ENCODE results near the gene FAM210B. TPM values are rescaled to one million over a fixed set of nuclear protein-coding genes. Genes with fewer than 3 reads are reported as not detected.
"Not testable (repeated sequence)": the region's sequence is repeated elsewhere in the genome, so short reads cannot be mapped to it uniquely, and the experiment has no call there.

The FAM210B gene
- total RNA-seq, 4 donors from 2014 or later: 14.0 to 21.4 (median 16.8) TPM

GRCh38 chr20:56392881-56393482, 34.2 kb downstream of the FAM210B start:
- H3K27me3 ChIP-seq: no peaks in the 10 kb centered on the region
- TF ChIP-seq CTCF (IDR thresholded peaks at IDR 0.05): no peak
- no peak for TF ChIP-seq POLR2A (IDR thresholded peaks at IDR 0.05)
- peak overlapping the region; percentile 83 to 89 (median 84) for H3K27ac ChIP-seq
- peak overlapping the region; percentile 63 to 79 (median 76) for H3K4me3 ChIP-seq
- DNase-seq: no peak
- H3K9me3 ChIP-seq: no peaks in the 10 kb centered on the region
- H3K4me1 ChIP-seq: peaks cover 5 to 23% (median 12%) of the 10 kb centered on the region in 4 donors
- peaks cover 0 to 29% (median 0%) of the 10 kb centered on the region in 3 donors for H3K36me3 ChIP-seq

DNA sequence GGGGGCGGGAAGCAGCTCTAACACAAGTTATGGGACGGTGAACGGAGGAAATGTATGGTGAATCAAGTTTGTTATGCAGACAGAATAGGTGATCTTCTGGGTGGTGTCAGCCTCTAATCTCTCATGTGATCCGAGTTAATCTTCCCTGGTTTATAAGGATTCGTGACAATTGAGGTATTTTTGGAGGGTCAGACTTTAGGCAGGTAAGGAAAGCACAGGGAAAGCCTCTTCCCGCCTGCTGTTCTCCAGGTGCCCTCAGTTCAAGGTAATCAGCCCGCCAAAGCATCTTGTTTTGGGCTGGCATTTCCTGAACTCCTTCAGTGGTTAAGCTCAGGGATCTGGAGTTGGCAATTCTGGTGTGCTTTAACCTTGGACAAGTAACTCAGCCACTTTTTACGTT, 34.9 kb downstream of the FAM210B start:
- H3K27ac ChIP-seq: no peak overlapping the region
- peaks cover 0 to 33% (median 0%) of the 10 kb centered on the region in 3 donors for H3K36me3 ChIP-seq
- H3K4me1 ChIP-seq: peaks cover 5 to 23% (median 12%) of the 10 kb centered on the region in 4 donors
- no peak for TF ChIP-seq POLR2A (IDR thresholded peaks at IDR 0.05)
- TF ChIP-seq CTCF (IDR thresholded peaks at IDR 0.05): no peak
- no peaks in the 10 kb centered on the region for H3K9me3 ChIP-seq
- no peak for DNase-seq
- H3K27me3 ChIP-seq: no peaks in the 10 kb centered on the region
- H3K4me3 ChIP-seq: peak overlapping the region in 2 of 4 donors; percentile 63 to 76

DNA sequence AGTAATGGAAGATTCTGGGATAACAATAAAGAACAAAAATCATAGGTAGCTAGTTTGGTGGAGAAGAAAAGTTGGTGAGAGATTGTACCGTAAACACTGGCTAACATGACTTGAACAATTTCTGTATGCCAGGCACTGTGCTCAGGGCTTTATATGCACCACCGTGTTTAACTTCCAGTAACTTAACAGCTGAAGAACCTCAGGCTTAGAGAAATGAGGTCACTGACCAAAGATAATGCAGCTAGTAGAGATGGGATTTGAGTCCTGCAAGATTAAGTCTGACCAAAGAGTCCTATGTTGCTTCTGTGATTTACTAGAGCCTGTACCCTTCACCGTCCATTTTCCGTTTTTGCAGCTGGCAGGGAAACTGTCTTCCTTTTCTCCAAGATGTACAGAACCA, 36.4 kb downstream of the FAM210B start:
- peaks cover 0 to 47% (median 0%) of the 10 kb centered on the region in 3 donors for H3K36me3 ChIP-seq
- peaks cover 5 to 23% (median 12%) of the 10 kb centered on the region in 4 donors for H3K4me1 ChIP-seq
- H3K27me3 ChIP-seq: no peaks in the 10 kb centered on the region
- no peak overlapping the region for H3K27ac ChIP-seq
- H3K9me3 ChIP-seq: no peaks in the 10 kb centered on the region
- no peak for DNase-seq
- no peak overlapping the region for H3K4me3 ChIP-seq
- TF ChIP-seq POLR2A (IDR thresholded peaks at IDR 0.05): no peak
- no peak for TF ChIP-seq CTCF (IDR thresholded peaks at IDR 0.05)

DNA sequence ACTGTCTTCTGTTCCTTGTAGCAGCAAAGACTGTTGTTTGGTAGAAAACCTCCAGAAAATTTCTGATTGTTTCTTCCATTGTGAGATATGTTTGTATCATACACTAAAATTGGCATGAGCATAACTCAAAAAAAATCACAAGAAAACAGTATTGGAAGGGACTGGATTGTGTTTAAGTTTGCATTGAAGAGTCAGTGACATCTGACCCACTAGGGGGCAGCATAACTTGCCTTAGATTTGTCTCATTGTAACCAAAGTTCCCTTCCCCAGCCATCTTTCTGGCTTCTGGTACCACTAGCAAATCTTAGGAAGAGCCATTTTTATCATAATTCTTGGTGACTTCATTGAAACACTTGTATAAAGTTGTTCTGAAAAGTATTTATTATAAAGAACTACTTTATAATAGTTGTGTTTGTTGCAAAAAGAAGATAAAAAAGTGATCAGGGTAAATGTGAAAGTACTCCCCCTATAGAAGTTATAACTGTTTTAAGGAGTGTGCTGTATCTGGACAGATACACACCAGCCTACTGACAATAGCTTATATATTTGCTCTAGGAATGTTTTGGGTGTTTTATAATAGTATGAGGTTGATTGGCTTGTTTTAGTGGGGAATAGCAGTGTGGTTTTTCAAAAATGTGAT, 41.3 kb downstream of the FAM210B start:
- no peak for TF ChIP-seq POLR2A (IDR thresholded peaks at IDR 0.05)
- peak; percentile 65 to 86 (median 74) for TF ChIP-seq CTCF (IDR thresholded peaks at IDR 0.05)
- H3K27ac ChIP-seq: no peak overlapping the region
- no peaks in the 10 kb centered on the region for H3K9me3 ChIP-seq
- no peak overlapping the region for H3K4me3 ChIP-seq
- peaks cover 0 to 83% (median 2%) of the 10 kb centered on the region in 3 donors for H3K36me3 ChIP-seq
- H3K4me1 ChIP-seq: no peaks in the 10 kb centered on the region
- DNase-seq: peak in 2 of 3 donors; percentile 51 to 79
- no peaks in the 10 kb centered on the region for H3K27me3 ChIP-seq

GRCh38 chr20:56403465-56403864, 44.7 kb downstream of the FAM210B start:
- Histone ChIP-seq H3K36me3 (peaks cover 0 to 79% (median 2%) of the 10 kb centered on the region in 3 donors), H3K27me3 (no peaks in the 10 kb centered on the region), H3K4me3 (no peak overlapping the region), H3K9me3 (no peaks in the 10 kb centered on the region), H3K27ac (no peak overlapping the region), H3K4me1 (no peaks in the 10 kb centered on the region)
- DNase-seq: no peak
- no peak for TF ChIP-seq CTCF (IDR thresholded peaks at IDR 0.05)
- TF ChIP-seq POLR2A (IDR thresholded peaks at IDR 0.05): no peak

GRCh38 chr20:56405356-56405755, 46.6 kb downstream of the FAM210B start:
- H3K36me3 ChIP-seq: peaks cover 0 to 64% (median 2%) of the 10 kb centered on the region in 3 donors
- not testable (repeated sequence) for DNase-seq, H3K4me1 ChIP-seq, H3K4me3 ChIP-seq, H3K27ac ChIP-seq, H3K9me3 ChIP-seq, H3K27me3 ChIP-seq

All from Peyer's patch (tissue), 4 donors.